ENCODE data around the gene CAP2.
A peak's percentile ranks its signal among the peaks of the same experiment; 100 is the strongest.

CAP2 gene

GRCh38 chr6:17505062-17505476 lies 111.7 kb downstream of the CAP2 start:
- H3K4me3 ChIP-seq (replicated peaks; ENCODE audit: low read depth, low read length) = no peak overlapping the region
- DNase-seq (ENCODE audit: low read depth) = peak; percentile 17
- TF ChIP-seq CTCF (IDR thresholded peaks at IDR 0.05; ENCODE audit: low read length, missing control alignments) = peak; percentile 28

- DNase-seq (ENCODE audit: low read depth) = peak; percentile 49
- TF ChIP-seq CTCF (IDR thresholded peaks at IDR 0.05; ENCODE audit: low read length, missing control alignments) = no peak
- no peak overlapping the region for H3K4me3 ChIP-seq (replicated peaks; ENCODE audit: low read depth, low read length)
Measured at GRCh38 chr6:17505767-17506280, 112.4 kb downstream of the CAP2 start.

GRCh38 chr6:17506531-17506930 lies 113.1 kb downstream of the CAP2 start:
- peak; percentile 7 for DNase-seq (ENCODE audit: low read depth)
- H3K4me3 ChIP-seq (replicated peaks; ENCODE audit: low read depth, low read length) = no peak overlapping the region
- TF ChIP-seq CTCF (IDR thresholded peaks at IDR 0.05; ENCODE audit: low read length, missing control alignments) = no peak

- TF ChIP-seq CTCF (IDR thresholded peaks at IDR 0.05; ENCODE audit: low read length, missing control alignments) = no peak
- no peak overlapping the region for H3K4me3 ChIP-seq (replicated peaks; ENCODE audit: low read depth, low read length)
- DNase-seq (ENCODE audit: low read depth) = peak; percentile 7
Measured at GRCh38 chr6:17506962-17507361, 113.6 kb downstream of the CAP2 start.

- TF ChIP-seq CTCF (IDR thresholded peaks at IDR 0.05; ENCODE audit: low read length, missing control alignments) = no peak
- no peak overlapping the region for H3K4me3 ChIP-seq (replicated peaks; ENCODE audit: low read depth, low read length)
- DNase-seq (ENCODE audit: low read depth) = no peak
Measured at GRCh38 chr6:17511084-17511483, 117.7 kb downstream of the CAP2 start.

- no peak for DNase-seq (ENCODE audit: low read depth)
- no peak overlapping the region for H3K4me3 ChIP-seq (replicated peaks; ENCODE audit: low read depth, low read length)
- TF ChIP-seq CTCF (IDR thresholded peaks at IDR 0.05; ENCODE audit: low read length, missing control alignments) = no peak
Measured at GRCh38 chr6:17511580-17511979, 118.2 kb downstream of the CAP2 start.

GRCh38 chr6:17519120-17519519 lies 125.7 kb downstream of the CAP2 start:
- no peak overlapping the region for H3K4me3 ChIP-seq (replicated peaks; ENCODE audit: low read depth, low read length)
- TF ChIP-seq CTCF (IDR thresholded peaks at IDR 0.05; ENCODE audit: low read length, missing control alignments) = no peak
- DNase-seq (ENCODE audit: low read depth) = peak; percentile 21
